GM21576 (cell line): ENCODE measurements around the gene FYN.

Source experiments
- ATAC-seq: cut with Tn5 transposase; IDR thresholded peaks from one replicate; pipeline ENCODE4 v1.9.1; 2021; ENCODE audit warnings: mild to moderate bottlenecking, moderate library complexity; ENCODE audit not compliant: unreplicated experiment

Gene FYN

GRCh38 chr6:111734068-111735061, 138.9 kb downstream of the FYN start:
- no peak for ATAC-seq

GRCh38 chr6:111732390-111732789, 140.9 kb downstream of the FYN start:
- no peak for ATAC-seq

- ATAC-seq, result no peak
Observed at GRCh38 chr6:111731456-111732195, 141.6 kb downstream of the FYN start.

GRCh38 chr6:111730864-111731263, 142.4 kb downstream of the FYN start:
- no peak for ATAC-seq

- no peak for ATAC-seq
Observed at GRCh38 chr6:111727802-111728201, 145.4 kb downstream of the FYN start.

- ATAC-seq, result no peak
Observed at GRCh38 chr6:111727041-111727440, 146.2 kb downstream of the FYN start.

- no peak for ATAC-seq
Observed at GRCh38 chr6:111725446-111726112, 147.7 kb downstream of the FYN start.

- ATAC-seq, result peak; percentile 99
Observed at GRCh38 chr6:111724505-111724904, 148.7 kb downstream of the FYN start.

GRCh38 chr6:111724039-111724438, 149.2 kb downstream of the FYN start:
- ATAC-seq, result peak; percentile 25

GRCh38 chr6:111723412-111723970, 149.8 kb downstream of the FYN start:
- no peak for ATAC-seq

GRCh38 chr6:111722179-111722731, 151.0 kb downstream of the FYN start:
- no peak for ATAC-seq

- ATAC-seq, result no peak
Observed at GRCh38 chr6:111721753-111722154, 151.5 kb downstream of the FYN start.

GRCh38 chr6:111720931-111721496, 152.2 kb downstream of the FYN start:
- ATAC-seq, result no peak

- ATAC-seq, result no peak
Observed at GRCh38 chr6:111718990-111719389, 154.3 kb downstream of the FYN start.

- no peak for ATAC-seq
Observed at GRCh38 chr6:111718326-111718725, 154.9 kb downstream of the FYN start.

- ATAC-seq, result no peak
Observed at GRCh38 chr6:111717621-111718020, 155.6 kb downstream of the FYN start.

GRCh38 chr6:111716325-111716724, 156.9 kb downstream of the FYN start:
- ATAC-seq, result no peak

GRCh38 chr6:111715321-111715720, 157.9 kb downstream of the FYN start:
- ATAC-seq, result no peak

GRCh38 chr6:111714416-111715270, 158.6 kb downstream of the FYN start:
- ATAC-seq, result no peak
